Trophoblast cell (in vitro differentiated cells and primary cell): Measurements from ENCODE around the gene COBL.

ENCODE experiments used
- DNase-seq, 2 donors: peaks; one replicate each; pipeline ENCODE4 v3.0.0-alpha.2; 2016
- H2AFZ ChIP-seq: 2 replicates; pipeline ENCODE4 v1.6.1; 2013; ENCODE audit warnings: low read length, moderate library complexity, mild to moderate bottlenecking; ENCODE audit not compliant: insufficient read depth, poor library complexity
- H2AK5ac ChIP-seq: 2 replicates; pipeline ENCODE4 v1.6.1; 2013; ENCODE audit warnings: mild to moderate bottlenecking, low read length
- H2BK120ac ChIP-seq: 2 replicates; pipeline ENCODE4 v1.6.1; 2013; ENCODE audit warnings: low read length, mild to moderate bottlenecking, moderate library complexity; ENCODE audit not compliant: insufficient read depth, poor library complexity
- H2BK12ac ChIP-seq: 2 replicates; pipeline ENCODE4 v1.6.1; 2013; ENCODE audit warnings: mild to moderate bottlenecking, low read length, moderate library complexity
- H2BK5ac ChIP-seq: 2 replicates; pipeline ENCODE4 v1.6.1; 2013; ENCODE audit warnings: low read length, low read depth, moderate library complexity, mild to moderate bottlenecking; ENCODE audit not compliant: poor library complexity
- H3K14ac ChIP-seq: 2 replicates; pipeline ENCODE4 v1.6.1; 2013; ENCODE audit warnings: mild to moderate bottlenecking, low read length
- H3K18ac ChIP-seq: 2 replicates; pipeline ENCODE4 v1.6.1; 2013; ENCODE audit warnings: mild to moderate bottlenecking, low read length
- H3K23ac ChIP-seq: 2 replicates; pipeline ENCODE4 v1.6.1; 2013; ENCODE audit warnings: low read length
- H3K27ac ChIP-seq: 2 replicates; pipeline ENCODE4 v1.5.1; 2013; ENCODE audit warnings: low read depth, mild to moderate bottlenecking, inconsistent platforms, low read length, moderate library complexity
- H3K27me3 ChIP-seq: 2 replicates; pipeline ENCODE4 v1.6.1; 2013; ENCODE audit warnings: inconsistent platforms, mild to moderate bottlenecking, low read length, moderate library complexity; ENCODE audit not compliant: insufficient read depth
- H3K36me3 ChIP-seq, 2 experiments: 1 replicate in 1 of 2; 2 replicates in 1 of 2; pipeline ENCODE4 v1.6.1; 2013; ENCODE audit warnings: low read length in 2 of 2, mild to moderate bottlenecking in 2 of 2, moderate library complexity in 1 of 2; ENCODE audit not compliant: insufficient read depth in 2 of 2, control insufficient read depth in 1 of 2
- H3K4ac ChIP-seq: 2 replicates; pipeline ENCODE4 v1.6.1; 2013; ENCODE audit warnings: low read depth, mild to moderate bottlenecking, low read length, moderate library complexity
- H3K4me1 ChIP-seq, 2 experiments: 1 replicate in 1 of 2; 2 replicates in 1 of 2; pipeline ENCODE4 v1.6.1; 2013; ENCODE audit warnings: low read length in 2 of 2, mild to moderate bottlenecking in 2 of 2, moderate library complexity in 1 of 2; ENCODE audit not compliant: insufficient read depth in 2 of 2, control insufficient read depth in 1 of 2
- H3K4me2 ChIP-seq: 2 replicates; pipeline ENCODE4 v1.6.1; 2013; ENCODE audit warnings: inconsistent platforms, mild to moderate bottlenecking, low read length, moderate library complexity
- H3K4me3 ChIP-seq: 2 replicates; pipeline ENCODE4 v1.5.1; 2013; ENCODE audit warnings: mild to moderate bottlenecking, low read depth, low read length, inconsistent platforms
- H3K79me1 ChIP-seq: one replicate; pipeline ENCODE4 v1.6.1; 2013; ENCODE audit warnings: low read length
- H3K79me2 ChIP-seq: 2 replicates; pipeline ENCODE4 v1.6.1; 2013; ENCODE audit warnings: low read length, mild to moderate bottlenecking; ENCODE audit not compliant: control insufficient read depth, insufficient read depth, poor library complexity
- H3K9ac ChIP-seq: 2 replicates; pipeline ENCODE4 v1.6.1; 2013; ENCODE audit warnings: mild to moderate bottlenecking, low read length
- H3K9me3 ChIP-seq: 2 replicates; pipeline ENCODE4 v1.6.1; 2013; ENCODE audit warnings: low read depth, mild to moderate bottlenecking, control low read depth, inconsistent platforms, low read length; ENCODE audit not compliant: insufficient read depth
- H4K12ac ChIP-seq: 2 replicates; pipeline ENCODE4 v1.6.1; 2013; ENCODE audit warnings: low read depth, mild to moderate bottlenecking, low read length, moderate library complexity
- H4K8ac ChIP-seq: 2 replicates; pipeline ENCODE4 v1.6.1; 2013; ENCODE audit warnings: low read depth, mild to moderate bottlenecking, low read length, moderate library complexity
- H4K91ac ChIP-seq: one replicate; pipeline ENCODE4 v1.6.1; 2013; ENCODE audit warnings: low read depth, mild to moderate bottlenecking, low read length, moderate library complexity
- WGBS: extraction: QIAGEN DNeasy Blood & Tissue Kit; methylation state at CpG from one replicate; pipeline ENCODE4 v1.1.7; 2013; ENCODE audit warnings: missing lambda C conversion rate; ENCODE audit not compliant: insufficient read length, insufficient coverage; ENCODE audit errors: extremely low coverage; 5-methylcytosine and 5-hydroxymethylcytosine counted together

Gene COBL

DNA sequence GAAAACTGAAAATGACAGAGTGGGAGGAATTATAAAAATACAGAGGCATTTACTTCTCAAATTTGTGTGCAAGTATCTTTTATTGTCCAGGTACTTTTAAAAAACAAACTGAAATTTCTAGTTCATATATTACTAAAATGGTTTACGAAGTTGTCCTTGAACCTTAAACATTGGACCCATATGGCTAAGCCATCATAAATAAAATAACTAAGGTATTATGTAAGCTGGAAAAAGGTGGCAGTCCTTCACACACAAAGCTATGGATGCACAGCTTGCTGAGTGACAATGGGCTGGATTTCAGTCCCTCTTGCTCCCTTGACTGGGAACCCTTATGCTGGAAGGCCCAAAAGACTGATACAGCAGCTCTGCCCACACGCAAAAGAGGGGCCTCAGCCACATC is 66.1 kb downstream of the COBL start:
- H3K18ac ChIP-seq, result no peak overlapping the region
- no peak overlapping the region for H2AFZ ChIP-seq

DNA sequence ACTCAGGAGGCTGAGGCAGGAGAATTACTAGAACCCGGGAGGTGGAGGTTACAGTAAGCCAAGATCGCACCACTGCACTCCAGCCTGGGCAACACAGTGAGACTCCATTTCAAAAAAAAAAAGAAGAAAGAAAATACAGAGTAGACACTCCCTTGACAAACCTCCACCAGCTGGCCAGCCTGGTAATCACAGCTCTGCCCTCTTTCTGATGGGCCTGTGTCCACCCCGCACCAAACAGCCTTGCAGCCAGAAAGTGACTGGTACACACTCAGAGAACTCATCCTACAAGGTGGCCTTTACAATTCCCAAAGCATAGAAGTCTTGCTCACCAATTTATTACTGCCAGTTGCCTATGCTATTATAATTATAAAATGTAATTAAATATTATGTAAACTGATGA is 66.6 kb downstream of the COBL start:
- no peaks in the 10 kb centered on the region for H3K9me3 ChIP-seq
- peak overlapping the region; percentile 85 for H3K4ac ChIP-seq
- H4K12ac ChIP-seq, result no peak overlapping the region
- H4K8ac ChIP-seq, result no peak overlapping the region
- peaks cover 4 to 7% of the 10 kb centered on the region in 2 experiments for H3K4me1 ChIP-seq
- no peaks in the 10 kb centered on the region for H3K79me2 ChIP-seq
- H2BK120ac ChIP-seq, result no peak overlapping the region
- no peak overlapping the region for H3K27ac ChIP-seq
- no peaks in the 10 kb centered on the region for H3K27me3 ChIP-seq
- H3K4me2 ChIP-seq, result no peak overlapping the region
- no peaks in the 10 kb centered on the region for H3K36me3 ChIP-seq
- peak overlapping the region; percentile 42 for H2BK12ac ChIP-seq
- WGBS, result no CpG with 5 or more reads among the region's 3 CpGs
- no peak overlapping the region for H3K9ac ChIP-seq
- H2AFZ ChIP-seq, result no peak overlapping the region
- H2BK5ac ChIP-seq, result no peak overlapping the region
- peaks cover 3% of the 10 kb centered on the region for H3K79me1 ChIP-seq
- no peak overlapping the region for H2AK5ac ChIP-seq
- H3K18ac ChIP-seq, result no peak overlapping the region
- DNase-seq, result no peak
- H3K4me3 ChIP-seq, result no peak overlapping the region
- no peak overlapping the region for H3K14ac ChIP-seq
- H4K91ac ChIP-seq, result peak overlapping the region; percentile 71
- H3K23ac ChIP-seq, result no peak overlapping the region

More for the DNA sequence above, 66.1 kb downstream of the COBL start:
- Histone ChIP-seq H4K12ac (no peak overlapping the region), H4K8ac (no peak overlapping the region), H2BK5ac (no peak overlapping the region), H2BK12ac (peak overlapping the region; percentile 73), H3K4me1 (peaks cover 4 to 9% of the 10 kb centered on the region in 2 experiments), H3K9me3 (no peaks in the 10 kb centered on the region), H3K14ac (peak overlapping the region; percentile 40), H3K27ac (no peak overlapping the region), H3K79me1 (peaks cover 3% of the 10 kb centered on the region), H3K9ac (no peak overlapping the region), H3K4me3 (no peak overlapping the region), H4K91ac (peak overlapping the region; percentile 52), H3K4me2 (no peak overlapping the region), H3K4ac (no peak overlapping the region), H3K79me2 (no peaks in the 10 kb centered on the region), H3K27me3 (no peaks in the 10 kb centered on the region), H2BK120ac (no peak overlapping the region), H2AK5ac (no peak overlapping the region), H3K36me3 (no peaks in the 10 kb centered on the region), H3K23ac (no peak overlapping the region)
- no peak for DNase-seq
- no CpG with 5 or more reads among the region's 2 CpGs for WGBS

DNA sequence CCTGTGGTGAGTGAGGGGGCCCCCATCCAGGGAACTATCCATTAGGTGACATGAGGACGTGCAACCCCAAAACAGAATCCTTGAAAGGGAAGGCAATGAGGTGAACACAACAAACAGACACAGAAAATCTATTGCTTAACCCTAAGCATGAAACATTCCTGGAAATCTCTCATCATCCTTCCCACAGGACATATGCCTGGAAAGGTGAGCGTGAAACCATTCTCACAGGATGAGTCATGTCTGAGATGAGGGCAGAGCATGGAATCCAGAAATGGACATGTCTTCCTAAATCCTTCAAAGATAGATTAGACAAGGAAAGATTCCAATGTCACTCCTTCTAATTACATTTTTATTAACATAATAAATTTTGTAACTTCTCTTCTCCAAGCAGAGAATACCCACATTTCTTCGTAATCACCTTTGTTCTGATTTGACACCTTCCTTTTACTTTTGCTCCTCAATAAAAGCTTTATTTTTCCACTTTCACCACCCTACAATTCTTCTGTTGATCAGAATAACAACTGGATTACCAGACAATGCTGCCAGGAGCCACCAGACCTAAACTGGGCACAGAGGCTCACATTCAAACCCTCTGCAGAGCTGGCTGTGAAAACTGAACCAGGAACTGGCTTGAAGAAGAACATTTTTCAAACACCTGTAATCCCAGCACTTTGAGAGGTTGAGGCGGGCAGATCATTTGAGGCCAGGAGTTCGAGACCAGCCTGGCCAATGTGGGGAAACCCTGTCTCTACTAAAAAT is 67.2 kb downstream of the COBL start:
- H4K91ac ChIP-seq, result peak overlapping the region; percentile 71
- no peak overlapping the region for H4K12ac ChIP-seq
- no peaks in the 10 kb centered on the region for H3K79me2 ChIP-seq
- no peaks in the 10 kb centered on the region for H3K27me3 ChIP-seq
- H3K36me3 ChIP-seq, result no peaks in the 10 kb centered on the region
- peak overlapping the region; percentile 85 for H2BK5ac ChIP-seq
- H3K4me2 ChIP-seq, result peak overlapping the region; percentile 8
- no peak overlapping the region for H2AK5ac ChIP-seq
- H3K79me1 ChIP-seq, result peaks cover 3% of the 10 kb centered on the region
- peak; percentile 79 to 92 for DNase-seq
- no peak overlapping the region for H3K4me3 ChIP-seq
- H3K4me1 ChIP-seq, result peaks cover 4 to 7% of the 10 kb centered on the region in 2 experiments
- H3K9ac ChIP-seq, result no peak overlapping the region
- no CpG with 5 or more reads among the region's 5 CpGs for WGBS
- no peak overlapping the region for H3K27ac ChIP-seq
- H2AFZ ChIP-seq, result no peak overlapping the region
- no peak overlapping the region for H3K23ac ChIP-seq
- H3K9me3 ChIP-seq, result no peaks in the 10 kb centered on the region
- peak overlapping the region; percentile 68 for H2BK120ac ChIP-seq
- H3K4ac ChIP-seq, result no peak overlapping the region
- H4K8ac ChIP-seq, result no peak overlapping the region
- peak overlapping the region; percentile 85 for H2BK12ac ChIP-seq
- no peak overlapping the region for H3K14ac ChIP-seq
- no peak overlapping the region for H3K18ac ChIP-seq

DNA sequence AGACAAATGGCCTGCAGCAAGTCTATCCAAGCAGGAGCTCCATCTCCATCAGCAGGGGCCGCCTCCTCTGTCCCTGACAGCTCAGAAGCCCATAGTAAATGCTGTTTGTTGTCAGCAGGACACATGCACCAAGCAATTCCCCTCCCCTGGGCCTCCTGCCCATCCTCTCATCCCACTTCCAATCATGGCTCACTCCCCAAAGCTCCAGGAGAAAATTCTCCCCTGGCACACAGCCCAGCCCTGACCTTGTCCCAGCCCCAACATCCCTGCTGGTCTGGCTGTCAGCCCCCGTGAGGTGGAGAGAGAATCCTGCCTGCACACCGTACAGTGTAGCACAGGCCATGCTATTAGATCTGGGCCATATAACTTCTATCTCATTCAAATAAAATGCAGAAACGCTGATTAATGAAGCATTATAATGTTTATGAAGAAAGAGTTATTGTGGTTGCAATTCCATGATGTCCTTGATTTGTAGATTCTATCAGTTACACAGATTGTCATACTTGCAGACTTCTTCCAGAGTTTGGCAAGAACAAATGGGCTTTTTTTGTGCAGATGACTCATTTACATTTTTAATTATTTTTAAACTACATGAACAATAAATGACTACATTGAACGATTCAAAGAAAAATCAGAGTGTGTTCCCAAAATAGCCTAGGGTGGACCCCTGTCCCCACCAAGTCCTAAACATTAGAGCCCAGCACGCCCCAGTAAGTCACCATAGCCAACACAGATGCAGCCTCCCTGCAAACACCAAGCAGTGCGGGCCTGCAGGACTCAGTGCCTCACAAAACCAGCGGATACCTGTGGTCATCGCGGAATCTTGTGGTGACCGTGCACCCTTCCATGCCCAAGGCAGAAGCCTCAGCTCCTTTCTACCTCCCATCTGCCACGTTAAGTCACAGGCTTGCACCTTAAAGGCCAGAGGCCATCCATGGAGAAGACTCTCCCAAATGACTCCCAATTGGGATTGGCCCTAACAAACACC is 70.1 kb downstream of the COBL start:
- H2BK120ac ChIP-seq, result no peak overlapping the region
- H3K9ac ChIP-seq, result no peak overlapping the region

More for the DNA sequence above, 70.1 kb downstream of the COBL start:
- Histone ChIP-seq H2AFZ (peak overlapping the region; percentile 17), H3K18ac (peak overlapping the region; percentile 67), H4K12ac (no peak overlapping the region), H2BK5ac (no peak overlapping the region), H2AK5ac (peak overlapping the region; percentile 15), H3K27me3 (no peaks in the 10 kb centered on the region), H3K79me2 (no peaks in the 10 kb centered on the region), H4K8ac (peak overlapping the region; percentile 7), H3K4me3 (no peak overlapping the region), H3K27ac (no peak overlapping the region), H3K79me1 (peaks cover 3% of the 10 kb centered on the region), H2BK12ac (no peak overlapping the region), H4K91ac (no peak overlapping the region), H3K36me3 (no peaks in the 10 kb centered on the region), H3K4me1 (peaks cover 4 to 7% of the 10 kb centered on the region in 2 experiments), H3K4ac (no peak overlapping the region), H3K4me2 (no peak overlapping the region), H3K14ac (no peak overlapping the region), H3K9me3 (no peaks in the 10 kb centered on the region), H3K23ac (no peak overlapping the region)
- no peak for DNase-seq
- WGBS, result no CpG with 5 or more reads among the region's 12 CpGs
